Testis (tissue), 3 donors: ENCODE measurements around the gene AGXT2. TPM values are rescaled to one million over a fixed set of nuclear protein-coding genes. Genes with fewer than 3 reads are reported as not detected.

Experiments
- DNase-seq: peaks from one replicate; pipeline ENCODE4 v3.0.0-alpha.2; 2019
- H3K27ac ChIP-seq, 2 donors: fragments of 200-600 bp; sonication (generic); one replicate each; pipeline ENCODE4 v1.5.1; 2019
- H3K27me3 ChIP-seq: fragments of 200-600 bp; sonication (generic); one replicate; pipeline ENCODE4 v1.5.1; 2019
- H3K36me3 ChIP-seq: fragments of 200-600 bp; sonication (generic); one replicate; pipeline ENCODE4 v1.5.1; 2017; ENCODE audit warnings: low read depth; ENCODE audit errors: missing control alignments
- H3K4me1 ChIP-seq: fragments of 200-600 bp; sonication (generic); one replicate; pipeline ENCODE4 v1.5.1; 2019
- H3K4me3 ChIP-seq, 2 donors: fragments of 200-600 bp; sonication (generic); one replicate each; pipeline ENCODE4 v1.5.1; 2017 to 2019
- H3K9me3 ChIP-seq: fragments of 200-600 bp; sonication (generic); one replicate; pipeline ENCODE4 v1.5.1; 2017
- CTCF ChIP-seq, 3 experiments: fragments of 450-650 bp in 2 of 3; fragments of 200-600 bp in 1 of 3; sonication (generic) in 1 of 3; IDR thresholded peaks; one replicate each; pipeline ENCODE4 v1.5.1; 2016 to 2019; ENCODE audit warnings: antibody characterized with exemption in 3 of 3, mild to moderate bottlenecking in 2 of 3, moderate library complexity in 1 of 3
- POLR2A ChIP-seq: fragments of 450-650 bp; IDR thresholded peaks from one replicate; pipeline ENCODE4 v1.6.1; 2017; ENCODE audit warnings: antibody characterized with exemption, mild to moderate bottlenecking, moderate library complexity
- WGBS, 2 donors: methylation state at CpG; one replicate each; pipeline ENCODE4 v1.1.5; 2018; 5-methylcytosine and 5-hydroxymethylcytosine counted together
- intact Hi-C: fragments of 100-400 bp; cut with DNase I; formaldehyde crosslinking; loops from one replicate; pipeline ENCODE4 v1.15.1; 2023; ENCODE audit warnings: low total_unique reads
- polyA plus RNA-seq: library from polyadenylated mRNA; stranded (reverse); fragments of 350-450 nt; fragmentation: Illumina TruSeq; extraction: RNeasy Lipid Tissue Mini Kit (QIAGEN cat#74804); gene quantifications from one replicate; pipeline ENCODE4 v1.2.3, GENCODE V29; 2014; ENCODE audit warnings: low read depth, low replicate concordance; ENCODE audit not compliant: insufficient read depth
- total RNA-seq, 2 donors: library from RNA; depleted of rRNA; stranded (reverse); fragments of >200 nt; gene quantifications; one replicate each; pipeline ENCODE4 v1.2.3, GENCODE V29; 2016

Gene AGXT2
- total and polyA plus RNA-seq, 3 donors from 2014 or later: 0.25 TPM; not detected in 2

DNA sequence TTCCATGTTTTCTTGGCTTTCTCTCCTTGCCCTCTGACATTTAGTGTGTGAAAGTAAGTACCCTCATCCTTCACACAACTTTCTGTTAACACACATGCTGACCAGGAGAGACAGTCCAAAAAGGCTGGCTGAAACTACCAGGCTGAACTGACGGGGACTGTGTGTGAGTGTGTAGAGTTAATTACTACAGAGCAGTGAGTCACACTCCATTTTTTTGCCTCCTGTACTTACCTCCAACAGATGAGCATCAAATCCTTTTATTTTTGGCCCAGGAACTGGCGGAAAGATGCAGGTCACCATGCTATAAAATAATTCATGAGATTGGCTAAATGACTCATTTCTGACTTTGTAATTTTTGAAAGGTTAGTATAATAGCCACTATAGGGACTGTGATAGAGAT, 20.2 kb upstream of the AGXT2 start:
- TF ChIP-seq POLR2A (no peak), CTCF (IDR thresholded peaks at IDR 0.05) (no peak)
- 90 to 93% methylated on average over 2 of the region's 2 CpGs for WGBS, 2 donors
- Histone ChIP-seq H3K36me3 (no peaks in the 10 kb centered on the region), H3K27ac (no peak overlapping the region), H3K27me3 (no peaks in the 10 kb centered on the region), H3K4me3 (no peak overlapping the region), H3K4me1 (no peaks in the 10 kb centered on the region), H3K9me3 (no peaks in the 10 kb centered on the region)
- intact Hi-C loops: no loop called here
- DNase-seq: no peak

DNA sequence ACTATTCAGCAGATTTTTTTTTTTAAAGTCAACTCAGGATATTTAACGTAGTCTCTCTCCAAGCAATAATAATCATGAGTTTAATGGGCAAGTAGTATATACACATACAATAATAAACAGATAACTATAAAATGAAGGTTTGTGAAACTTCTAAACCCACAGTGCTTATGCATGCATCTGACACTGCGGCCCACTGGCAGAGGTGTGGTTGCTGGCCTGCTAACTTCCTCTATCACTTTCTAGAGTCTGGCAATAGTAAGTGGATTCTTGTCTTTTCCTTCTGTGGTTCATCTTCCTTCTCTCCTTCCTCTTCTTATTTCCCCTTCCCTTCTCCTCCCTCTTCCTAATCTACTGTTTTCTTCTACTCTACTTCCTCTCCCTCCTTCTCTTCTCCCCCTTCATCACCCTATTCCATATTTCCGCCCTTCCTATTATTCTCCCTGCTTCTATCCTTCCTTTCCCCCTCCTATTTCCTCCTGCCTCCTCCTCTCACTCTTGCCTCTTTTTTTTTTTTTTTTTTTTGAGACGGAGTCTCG, 18.6 kb upstream of the AGXT2 start:
- Histone ChIP-seq H3K36me3 (no peaks in the 10 kb centered on the region), H3K9me3 (no peaks in the 10 kb centered on the region), H3K4me3 (no peak overlapping the region), H3K27me3 (no peaks in the 10 kb centered on the region), H3K4me1 (no peaks in the 10 kb centered on the region), H3K27ac (no peak overlapping the region)
- DNase-seq: no peak
- 89 to 92% methylated on average over 5 of the region's 5 CpGs for WGBS, 2 donors
- TF ChIP-seq POLR2A (no peak), CTCF (IDR thresholded peaks at IDR 0.05) (no peak)
- intact Hi-C loops: no loop called here

GRCh38 chr5:35063414-35063813, 15.7 kb upstream of the AGXT2 start:
- Histone ChIP-seq H3K27me3 (no peaks in the 10 kb centered on the region), H3K27ac (no peak overlapping the region), H3K4me3 (no peak overlapping the region), H3K4me1 (no peaks in the 10 kb centered on the region), H3K9me3 (no peaks in the 10 kb centered on the region), H3K36me3 (no peaks in the 10 kb centered on the region)
- no peak for DNase-seq
- TF ChIP-seq POLR2A (no peak), CTCF (IDR thresholded peaks at IDR 0.05) (no peak)
- WGBS, 2 donors: 70 to 82% methylated on average over 4 of the region's 4 CpGs
- intact Hi-C loops: no loop called here

GRCh38 chr5:35061211-35061770, 13.5 kb upstream of the AGXT2 start:
- Histone ChIP-seq H3K27me3 (no peaks in the 10 kb centered on the region), H3K36me3 (no peaks in the 10 kb centered on the region), H3K4me3 (no peak overlapping the region), H3K9me3 (no peaks in the 10 kb centered on the region), H3K4me1 (no peaks in the 10 kb centered on the region), H3K27ac (no peak overlapping the region)
- WGBS, 2 donors: 92% methylated on average over 2 of the region's 2 CpGs
- intact Hi-C loops: no loop called here
- DNase-seq: no peak
- no peak for TF ChIP-seq POLR2A
- TF ChIP-seq CTCF (IDR thresholded peaks at IDR 0.05): no peak

DNA sequence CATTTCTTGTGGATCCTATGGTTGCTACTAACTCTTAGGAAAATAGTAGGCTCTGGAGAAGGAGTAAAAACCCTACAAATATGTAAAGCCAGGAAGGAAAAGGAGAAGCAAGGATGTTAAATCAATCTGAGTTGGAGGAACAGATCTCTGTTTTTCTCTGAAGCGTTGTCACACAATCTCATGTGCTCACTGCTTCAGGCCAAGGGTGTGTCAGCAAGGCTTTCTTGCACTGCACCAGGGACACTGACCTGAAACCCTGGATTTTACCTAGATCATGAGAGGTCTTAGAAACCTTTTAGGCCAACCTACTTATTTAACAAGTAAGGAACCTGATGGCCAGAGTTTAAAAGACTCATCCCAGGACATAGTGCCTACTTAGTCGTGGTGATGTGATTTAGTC, 12.5 kb upstream of the AGXT2 start:
- Histone ChIP-seq H3K4me1 (no peaks in the 10 kb centered on the region), H3K9me3 (no peaks in the 10 kb centered on the region), H3K27ac (no peak overlapping the region), H3K4me3 (no peak overlapping the region), H3K27me3 (no peaks in the 10 kb centered on the region), H3K36me3 (no peaks in the 10 kb centered on the region)
- no peak for DNase-seq
- WGBS, 2 donors: 67 to 80% methylated on average over 2 of the region's 2 CpGs
- intact Hi-C loops: no loop called here
- no peak for TF ChIP-seq CTCF (IDR thresholded peaks at IDR 0.05)
- no peak for TF ChIP-seq POLR2A
